NCI-H748 (cell line): ENCODE data around the gene RNPEPL1.
"Not testable (repeated sequence)": the region's sequence is repeated elsewhere in the genome, so short reads cannot be mapped to it uniquely, and the experiment has no call there.

ENCODE experiments used
- DNase-seq: peaks from one replicate; lab custom pipeline; 2025; ENCODE audit not compliant: unreplicated experiment; lab: John Stamatoyannopoulos, UW

RNPEPL1 gene

GRCh38 chr2:240538031-240538780, 30.1 kb upstream of the RNPEPL1 start:
- no peak for DNase-seq

GRCh38 chr2:240539101-240539500, 29.2 kb upstream of the RNPEPL1 start:
- not testable (repeated sequence) for DNase-seq

- DNase-seq: no peak
Observed at GRCh38 chr2:240539906-240540305, 28.4 kb upstream of the RNPEPL1 start.

DNA sequence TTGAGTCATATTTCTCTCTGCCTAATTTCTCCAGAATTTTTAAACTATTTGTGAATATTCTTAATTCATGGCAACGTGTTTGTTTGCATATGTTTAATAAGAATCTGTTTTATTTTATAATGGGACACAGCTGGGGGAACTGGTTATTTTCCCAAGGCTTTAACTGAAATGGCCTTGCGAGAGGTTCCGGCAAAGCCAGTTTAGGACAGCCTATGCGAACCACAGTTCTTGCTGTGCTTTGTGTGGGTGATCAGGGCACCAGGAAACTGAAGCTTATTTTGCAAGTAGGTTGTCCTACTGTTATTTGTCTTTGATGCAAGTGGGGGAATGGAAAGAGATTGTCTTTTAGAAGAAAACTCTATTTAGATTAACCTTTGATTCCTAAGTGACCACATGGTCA, 17.0 kb upstream of the RNPEPL1 start:
- no peak for DNase-seq

DNA sequence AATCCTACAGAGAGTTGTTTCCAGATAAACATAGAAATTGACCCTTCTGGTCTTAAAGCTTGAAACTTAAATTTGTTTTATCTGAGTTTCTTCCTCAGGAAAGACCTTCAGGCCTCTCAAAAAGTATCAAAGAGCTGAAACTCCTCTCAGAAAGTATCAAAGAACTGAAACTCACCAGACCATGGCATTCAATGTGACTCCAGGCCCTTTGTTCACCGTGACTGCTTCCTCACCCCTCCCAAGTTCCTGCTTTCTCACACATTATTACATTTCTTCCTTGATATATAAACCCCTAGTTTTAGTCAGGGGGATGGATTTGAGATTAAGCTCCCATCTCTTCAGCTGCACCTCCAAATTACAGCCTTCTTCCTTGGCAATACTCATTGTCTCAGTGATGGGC, 16.5 kb upstream of the RNPEPL1 start:
- DNase-seq: no peak

- no peak for DNase-seq
Observed at GRCh38 chr2:240553956-240554480, 14.3 kb upstream of the RNPEPL1 start.

- no peak for DNase-seq
Observed at GRCh38 chr2:240554767-240555493, 13.4 kb upstream of the RNPEPL1 start.

DNA sequence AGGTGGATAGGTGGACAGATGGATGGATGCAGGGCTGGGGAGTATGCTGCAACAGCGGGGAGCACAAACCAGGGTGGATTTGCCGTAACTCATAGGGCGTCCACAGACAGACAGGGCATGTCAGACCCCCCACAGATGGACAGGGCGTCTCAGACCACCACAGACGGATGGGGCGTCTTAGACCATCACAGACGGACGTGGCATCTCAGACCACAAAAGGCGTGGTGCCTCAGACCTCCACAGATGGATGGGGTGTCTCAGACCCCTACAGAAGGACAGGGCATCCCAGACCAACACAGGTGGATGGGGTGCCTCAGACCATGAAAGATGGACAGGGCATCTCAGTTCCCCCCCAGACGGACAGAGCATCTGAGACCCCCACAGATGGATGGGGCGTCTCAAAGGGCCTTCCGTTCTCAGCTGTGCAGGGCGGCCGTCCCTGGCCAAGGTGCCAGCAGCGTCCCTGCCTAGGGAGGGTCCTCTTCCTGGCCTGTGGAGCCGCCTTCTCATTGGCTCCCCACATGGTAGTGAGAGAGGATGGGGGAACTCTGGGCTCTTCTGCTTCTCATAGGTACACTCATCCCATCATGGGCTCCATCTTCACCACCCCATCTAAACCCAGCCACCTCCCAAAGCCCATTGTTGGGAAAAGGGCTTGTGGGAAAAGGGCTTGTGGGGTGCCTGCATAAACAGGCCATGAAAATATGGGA, 12.6 kb upstream of the RNPEPL1 start:
- no peak for DNase-seq

- DNase-seq: peak; percentile 62
Observed at GRCh38 chr2:240556553-240557100, 11.7 kb upstream of the RNPEPL1 start.

GRCh38 chr2:240557101-240557751, 11.1 kb upstream of the RNPEPL1 start:
- no peak for DNase-seq

DNA sequence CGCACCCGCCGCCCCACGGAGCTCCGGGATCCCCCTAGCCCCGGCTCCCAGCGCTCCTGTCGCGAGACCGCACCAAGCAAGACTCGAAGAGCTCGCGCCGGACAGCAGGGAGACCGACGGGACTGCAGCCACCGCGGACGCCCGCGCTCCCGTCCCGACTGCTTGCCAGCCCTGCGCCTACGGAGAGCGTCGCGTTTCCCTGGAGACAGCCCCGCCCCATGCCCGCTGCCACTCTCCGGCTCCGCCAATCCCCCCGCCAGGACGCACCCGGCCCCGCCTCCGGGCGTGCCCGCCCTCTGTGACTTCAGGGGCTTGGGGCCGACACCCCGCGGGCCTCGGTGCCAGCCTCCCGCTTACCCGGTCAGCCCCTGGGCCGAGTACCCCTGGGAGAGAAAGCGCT, 10.5 kb upstream of the RNPEPL1 start, which contains the start of gene ANKMY1:
Gene ANKMY1 (minus strand): TSS at position 181 of the 400 bp plus-strand sequence. CDS start 653 bp downstream, outside the sequence.
- peak; percentile 78 for DNase-seq

DNA sequence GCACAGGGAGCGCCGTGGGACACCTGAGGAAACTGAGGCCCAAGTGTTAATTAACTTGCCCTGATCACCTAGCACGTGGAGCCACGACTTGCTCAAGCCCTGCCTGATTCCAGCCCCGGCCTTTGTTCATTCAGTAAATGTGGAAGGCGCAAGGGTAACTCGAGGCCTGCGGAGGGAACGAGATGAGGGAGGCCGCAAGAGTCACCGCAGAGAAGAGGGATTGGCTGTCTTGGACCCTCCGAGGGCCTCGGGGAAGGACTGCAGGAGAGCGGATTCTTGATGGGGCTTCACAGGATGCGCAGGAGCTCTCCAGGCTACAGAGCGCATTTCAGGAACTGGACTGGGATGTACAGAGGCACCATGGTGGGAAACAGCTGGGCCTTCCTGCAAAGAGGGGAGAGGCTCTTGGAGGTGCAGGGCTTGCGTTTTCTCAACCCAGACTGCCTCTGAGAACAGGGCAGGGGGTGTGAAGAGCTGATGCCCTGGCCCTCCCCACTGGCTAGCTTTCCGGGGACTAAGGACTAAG, 10.0 kb upstream of the RNPEPL1 start:
- DNase-seq: no peak

DNA sequence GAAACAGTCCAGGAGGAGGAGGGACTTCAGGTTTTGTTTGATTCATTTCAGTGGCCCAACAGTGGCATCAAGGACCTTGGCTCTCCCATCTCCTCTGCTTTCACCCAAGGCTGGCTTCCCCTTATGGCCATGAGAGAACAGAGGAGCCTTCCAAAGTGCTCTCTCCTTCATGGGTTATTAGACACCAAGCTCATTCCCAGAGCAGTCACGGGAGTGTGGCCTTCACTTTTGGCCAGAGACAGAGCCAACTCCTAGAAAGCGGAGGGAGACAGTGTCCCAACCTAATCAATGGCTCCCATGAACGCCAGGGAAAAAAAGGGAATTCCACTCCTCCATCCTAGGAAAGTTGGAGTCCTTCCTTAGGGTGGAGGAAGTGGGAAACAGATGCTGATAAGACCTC, 9.0 kb upstream of the RNPEPL1 start:
- no peak for DNase-seq

DNA sequence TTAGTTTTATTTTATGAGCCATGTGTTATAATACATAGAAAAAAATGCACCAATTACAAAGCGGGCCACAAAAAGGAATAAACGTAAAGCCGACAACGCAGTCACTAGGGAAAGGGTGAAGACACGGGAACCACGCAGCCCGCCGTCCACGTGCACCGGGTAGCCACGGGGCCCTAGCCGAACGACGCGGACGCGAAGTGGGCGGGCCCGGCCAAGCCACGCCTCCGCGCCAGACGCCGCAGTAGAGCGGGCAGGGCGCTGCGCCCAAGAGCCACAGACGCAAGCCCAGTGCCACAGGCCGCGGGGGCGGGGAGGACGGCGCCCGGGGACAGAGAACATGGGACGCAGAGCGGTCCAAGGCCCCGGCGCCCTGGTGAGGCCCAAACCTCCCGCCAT, 8.2 kb upstream of the RNPEPL1 start, which contains the start of gene DUSP28:
Gene DUSP28 (plus strand): TSS at position 274 of the 396 bp plus-strand sequence. CDS start 328 bp downstream, outside the sequence.
- peak; percentile 90 for DNase-seq

GRCh38 chr2:240560480-240561324, 7.6 kb upstream of the RNPEPL1 start:
- DNase-seq: peak; percentile 97

DNA sequence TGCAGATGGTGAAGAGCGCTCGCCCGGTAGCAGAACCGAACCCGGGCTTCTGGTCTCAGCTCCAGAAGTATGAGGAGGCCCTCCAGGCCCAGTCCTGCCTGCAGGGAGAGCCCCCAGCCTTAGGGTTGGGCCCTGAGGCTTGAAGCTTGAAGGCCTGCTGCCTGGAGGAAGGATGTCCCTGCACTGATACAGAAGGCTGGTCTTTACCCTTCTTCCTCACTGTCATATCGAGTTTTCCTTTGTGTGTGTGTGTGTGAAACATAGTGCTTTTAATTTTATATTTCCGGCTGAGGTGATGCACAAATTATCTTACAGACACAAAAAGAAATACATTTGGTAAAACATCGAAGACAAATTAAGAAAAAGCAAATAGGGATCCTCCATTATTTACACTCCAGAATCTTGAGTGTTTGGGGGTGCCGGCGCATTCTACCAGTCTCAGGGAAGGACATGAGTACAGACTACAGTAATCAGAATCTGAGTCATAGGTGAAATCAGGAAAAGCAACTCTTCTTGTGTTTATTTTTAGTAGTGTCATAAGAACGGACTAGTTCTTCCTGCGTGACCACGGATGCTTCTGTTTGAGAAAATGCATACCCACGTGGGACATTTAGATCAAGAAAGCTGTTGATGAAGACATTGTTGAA, 6.8 kb upstream of the RNPEPL1 start:
- DNase-seq: no peak

GRCh38 chr2:240563231-240563630, 5.1 kb upstream of the RNPEPL1 start:
- DNase-seq: not testable (repeated sequence)

- DNase-seq: no peak
Observed at GRCh38 chr2:240563951-240564560, 4.2 kb upstream of the RNPEPL1 start.
